Peyer's patch (tissue), 4 donors: ENCODE data around the gene ALG2. TPM values are rescaled to one million over a fixed set of nuclear protein-coding genes. Genes with fewer than 3 reads are reported as not detected.

Experiments used
- DNase-seq, 3 donors: peaks; one replicate each; pipeline ENCODE4 v3.0.0-alpha.2; 2017 to 2019
- H3K27ac ChIP-seq, 4 donors: fragments of 200-600 bp; sonication (generic); one replicate each; pipeline ENCODE4 v1.5.1; 2016 to 2019
- H3K27me3 ChIP-seq, 2 donors: fragments of 200-600 bp; sonication (generic); one replicate each; pipeline ENCODE4 v1.5.1; 2019
- H3K36me3 ChIP-seq, 3 donors: fragments of 200-600 bp; sonication (generic); one replicate each; pipeline ENCODE4 v1.5.1; 2016 to 2019
- H3K4me1 ChIP-seq, 4 donors: fragments of 200-600 bp; sonication (generic); one replicate each; pipeline ENCODE4 v1.5.1; 2016 to 2019
- H3K4me3 ChIP-seq, 4 donors: fragments of 200-600 bp; sonication (generic); 1 replicate in 3 of 4; 2 replicates in 1 of 4; pipeline ENCODE4 v1.5.1; 2016 to 2019; ENCODE audit warnings: mild to moderate bottlenecking in 1 of 4
- H3K9me3 ChIP-seq, 4 donors: fragments of 200-600 bp; sonication (generic); one replicate each; pipeline ENCODE4 v1.5.1; 2016 to 2019; ENCODE audit warnings: mild to moderate bottlenecking in 1 of 4
- CTCF ChIP-seq, 6 experiments: fragments of 450-650 bp in 4 of 6; fragments of 200-600 bp in 2 of 6; sonication (generic) in 1 of 6; IDR thresholded peaks; one replicate each; pipeline ENCODE4 v1.5.1; 2017 to 2019; ENCODE audit warnings: antibody characterized with exemption in 6 of 6, mild to moderate bottlenecking in 3 of 6, moderate library complexity in 1 of 6
- POLR2A ChIP-seq, 2 donors: fragments of 450-650 bp; IDR thresholded peaks; one replicate each; pipeline ENCODE4 v1.5.1; 2017; ENCODE audit warnings: antibody characterized with exemption in 2 of 2, mild to moderate bottlenecking in 2 of 2, moderate library complexity in 2 of 2
- total RNA-seq, 4 donors: library from RNA; depleted of rRNA; stranded (reverse); fragments of >200 nt; gene quantifications; one replicate each; pipeline ENCODE4 v1.1.0, GENCODE V29; 2016

Gene ALG2
- total RNA-seq, 4 donors from 2014 or later = 19.0 to 36.2 (median 31.0) TPM

DNA sequence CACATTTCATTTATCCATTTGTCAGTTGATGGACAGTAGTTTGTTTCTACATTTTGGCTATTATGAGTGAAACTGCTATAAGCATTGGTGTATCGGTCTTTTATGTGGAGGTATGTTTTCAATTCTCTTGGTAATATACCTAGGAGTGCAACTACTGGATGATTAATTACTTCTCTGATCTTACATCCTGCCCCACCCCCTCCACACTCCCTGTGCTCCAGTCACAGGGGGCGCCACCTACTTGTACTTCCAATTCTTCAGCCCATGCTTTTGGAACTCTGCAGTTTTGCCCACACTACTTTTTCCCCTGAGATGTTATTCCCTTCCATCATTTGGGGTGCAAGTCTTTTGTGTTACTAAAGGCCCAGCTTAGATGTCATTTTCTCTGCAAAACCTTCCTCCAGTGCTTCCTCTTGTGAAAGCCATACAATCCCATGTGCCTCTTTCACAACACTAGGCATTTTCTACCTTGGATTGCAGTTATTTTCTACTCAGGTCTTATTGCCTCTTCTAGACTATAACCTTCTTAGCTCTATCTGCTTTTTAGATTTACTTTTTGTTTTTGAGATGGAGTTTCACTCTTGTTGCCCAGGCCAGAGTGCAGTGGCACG lies 42.4 kb upstream of the ALG2 start:
- H3K27me3 ChIP-seq = no peaks in the 10 kb centered on the region
- H3K36me3 ChIP-seq = no peaks in the 10 kb centered on the region
- H3K9me3 ChIP-seq = no peaks in the 10 kb centered on the region
- DNase-seq = no peak
- no peak overlapping the region for H3K4me3 ChIP-seq
- TF ChIP-seq CTCF (IDR thresholded peaks at IDR 0.05) = no peak
- TF ChIP-seq POLR2A (IDR thresholded peaks at IDR 0.05) = no peak
- H3K27ac ChIP-seq = no peak overlapping the region
- peaks cover 0 to 7% (median 0%) of the 10 kb centered on the region in 4 donors for H3K4me1 ChIP-seq

DNA sequence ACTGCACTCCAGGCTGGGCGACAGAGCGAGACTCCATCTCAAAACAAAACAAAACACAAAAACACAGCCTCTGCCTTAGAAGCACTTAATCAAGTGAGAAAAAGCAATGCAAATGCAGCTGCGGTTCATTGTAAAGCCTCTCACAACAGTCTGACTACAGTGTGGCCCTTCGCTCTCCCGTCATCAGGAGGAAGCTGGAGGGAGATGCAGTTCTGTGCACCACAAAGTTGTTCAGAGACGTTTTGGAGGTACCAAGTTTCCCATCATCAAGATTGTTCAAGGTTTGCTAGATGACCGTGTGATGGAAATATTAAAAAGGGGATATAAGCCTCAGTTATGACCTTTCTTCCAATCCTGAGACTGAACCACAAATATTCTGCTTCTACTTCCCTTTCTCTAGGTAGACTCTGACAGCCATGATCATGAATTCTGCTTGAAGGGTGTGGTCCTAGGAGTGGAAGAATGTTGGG lies 41.2 kb upstream of the ALG2 start:
- Histone ChIP-seq H3K4me3 (no peak overlapping the region), H3K36me3 (no peaks in the 10 kb centered on the region), H3K4me1 (peaks cover 0 to 12% (median 0%) of the 10 kb centered on the region in 4 donors), H3K9me3 (no peaks in the 10 kb centered on the region), H3K27ac (no peak overlapping the region), H3K27me3 (no peaks in the 10 kb centered on the region)
- no peak for DNase-seq
- TF ChIP-seq CTCF (IDR thresholded peaks at IDR 0.05) = no peak
- TF ChIP-seq POLR2A (IDR thresholded peaks at IDR 0.05) = no peak

DNA sequence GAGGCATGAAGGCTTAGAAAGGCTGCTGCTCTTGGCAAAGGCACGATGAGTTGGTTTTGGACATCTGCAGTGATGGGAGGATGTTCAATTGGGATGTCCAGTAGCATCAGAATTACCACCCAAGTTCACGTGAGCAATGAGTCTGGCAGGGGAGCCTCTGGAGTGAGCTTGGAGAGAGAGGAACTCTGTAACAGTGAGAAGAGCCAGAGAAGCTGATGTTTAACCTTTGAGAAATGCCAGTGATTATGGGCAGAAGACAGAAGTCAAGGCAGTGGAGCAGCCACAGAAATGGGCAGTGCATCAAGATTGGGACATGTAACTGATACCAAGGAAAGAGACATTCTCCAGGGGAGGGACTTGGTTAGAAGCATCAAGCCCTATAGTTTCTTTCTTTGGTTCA lies 40.2 kb upstream of the ALG2 start:
- TF ChIP-seq POLR2A (IDR thresholded peaks at IDR 0.05) (no peak), CTCF (IDR thresholded peaks at IDR 0.05) (no peak)
- H3K27ac ChIP-seq = no peak overlapping the region
- no peak for DNase-seq
- H3K4me1 ChIP-seq = peaks cover 0 to 12% (median 0%) of the 10 kb centered on the region in 4 donors
- H3K27me3 ChIP-seq = no peaks in the 10 kb centered on the region
- no peak overlapping the region for H3K4me3 ChIP-seq
- H3K9me3 ChIP-seq = no peaks in the 10 kb centered on the region
- no peaks in the 10 kb centered on the region for H3K36me3 ChIP-seq

GRCh38 chr9:99259231-99259918 lies 37.6 kb upstream of the ALG2 start:
- peak overlapping the region; percentile 15 to 37 (median 25) for H3K4me3 ChIP-seq
- peak overlapping the region in 3 of 4 donors; percentile 13 to 48 (median 38) for H3K27ac ChIP-seq
- no peaks in the 10 kb centered on the region for H3K27me3 ChIP-seq
- DNase-seq = peak in 2 of 3 donors; percentile 59 to 69
- H3K4me1 ChIP-seq = peaks cover 0 to 5% (median 0%) of the 10 kb centered on the region in 4 donors
- H3K9me3 ChIP-seq = no peaks in the 10 kb centered on the region
- TF ChIP-seq POLR2A (IDR thresholded peaks at IDR 0.05) (no peak), CTCF (IDR thresholded peaks at IDR 0.05) (no peak)
- no peaks in the 10 kb centered on the region for H3K36me3 ChIP-seq

DNA sequence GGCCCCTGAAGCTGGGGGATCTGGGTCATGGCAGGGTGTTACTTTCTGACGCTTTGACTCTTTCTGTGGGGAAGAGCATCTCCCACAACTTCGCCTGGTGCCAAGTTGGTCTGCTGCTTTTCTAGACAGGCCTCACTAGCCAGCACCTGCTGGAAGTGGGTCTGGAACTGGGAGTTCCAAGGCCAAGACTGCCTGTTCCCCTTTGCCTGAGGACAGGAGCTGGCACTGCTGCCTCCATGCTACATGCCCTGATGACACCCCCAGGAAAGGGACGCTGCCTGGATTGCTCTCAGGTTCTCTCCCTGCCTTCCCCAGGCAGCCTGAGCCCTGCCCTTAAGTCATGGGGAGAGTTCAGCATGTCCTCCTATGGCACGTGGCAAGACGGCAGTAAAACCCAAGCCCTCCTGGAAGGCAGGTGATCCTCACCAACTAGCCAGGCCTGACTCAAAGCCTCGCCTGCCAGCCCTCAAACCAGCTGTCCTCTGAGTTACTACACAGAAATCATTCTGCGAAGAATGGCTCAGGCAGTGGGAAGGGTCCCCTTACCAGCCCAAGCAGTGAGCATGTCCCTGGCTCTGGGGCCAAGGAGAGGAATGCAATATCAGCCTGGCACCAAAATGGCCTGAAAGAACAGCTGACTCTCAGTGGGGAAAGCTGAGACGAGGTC lies 36.1 kb upstream of the ALG2 start:
- H3K4me1 ChIP-seq = peaks cover 0 to 5% (median 0%) of the 10 kb centered on the region in 4 donors
- H3K27me3 ChIP-seq = no peaks in the 10 kb centered on the region
- no peaks in the 10 kb centered on the region for H3K36me3 ChIP-seq
- H3K27ac ChIP-seq = no peak overlapping the region
- no peak for TF ChIP-seq POLR2A (IDR thresholded peaks at IDR 0.05)
- no peak for TF ChIP-seq CTCF (IDR thresholded peaks at IDR 0.05)
- H3K9me3 ChIP-seq = no peaks in the 10 kb centered on the region
- no peak overlapping the region for H3K4me3 ChIP-seq
- no peak for DNase-seq
